ENCODE data around the gene ITPR2. TPM values are rescaled to one million over a fixed set of nuclear protein-coding genes. Genes with fewer than 3 reads are reported as not detected.
"Not testable (repeated sequence)": the region's sequence is repeated elsewhere in the genome, so short reads cannot be mapped to it uniquely, and the experiment has no call there.

ITPR2 gene
- total and polyA plus RNA-seq, 4 donors, result 1.5 to 84.8 (median 21.8) TPM

GRCh38 chr12:26648999-26649398 is 184.0 kb downstream of the ITPR2 start:
- H3K4me1 ChIP-seq (ENCODE audit: control insufficient read depth in 1 of 2, insufficient read depth in 2 of 2, low read length in 2 of 2), result no peaks in the 10 kb centered on the region
- no peak overlapping the region for H3K27ac ChIP-seq (ENCODE audit: low read depth in 1 of 2, low read length in 2 of 2)
- H3K27me3 ChIP-seq (ENCODE audit: control insufficient read depth in 1 of 2, insufficient read depth in 2 of 2, low read length in 1 of 2), result no peaks in the 10 kb centered on the region
- 5 to 18% methylated on average over 1 of the region's 1 CpG for WGBS, 2 donors
- DNase-seq (no peak), ATAC-seq (ENCODE audit: low FRiP score) (no peak)
- no peaks in the 10 kb centered on the region for H3K36me3 ChIP-seq (ENCODE audit: control insufficient read depth in 1 of 2, insufficient read depth in 2 of 2, low read length in 1 of 2)
- intact Hi-C loops (cut with DNase I), result no loop called here
- no peaks in the 10 kb centered on the region for H3K9me3 ChIP-seq (ENCODE audit: control insufficient read depth, low read length)
- H3K4me3 ChIP-seq (ENCODE audit: low read length in 2 of 2), result no peak overlapping the region

- Histone ChIP-seq H3K4me1 (ENCODE audit: control insufficient read depth in 1 of 2, insufficient read depth in 2 of 2, low read length in 2 of 2) (no peaks in the 10 kb centered on the region), H3K9me3 (ENCODE audit: control insufficient read depth, low read length) (no peaks in the 10 kb centered on the region), H3K27ac (ENCODE audit: low read depth in 1 of 2, low read length in 2 of 2) (no peak overlapping the region), H3K36me3 (ENCODE audit: control insufficient read depth in 1 of 2, insufficient read depth in 2 of 2, low read length in 1 of 2) (no peaks in the 10 kb centered on the region), H3K27me3 (ENCODE audit: control insufficient read depth in 1 of 2, insufficient read depth in 2 of 2, low read length in 1 of 2) (no peaks in the 10 kb centered on the region), H3K4me3 (ENCODE audit: low read length in 2 of 2) (no peak overlapping the region)
- WGBS, 2 donors, result 0% methylated on average over 1 of the region's 1 CpG
- ATAC-seq (ENCODE audit: low FRiP score) (no peak), DNase-seq (no peak)
- intact Hi-C loops (cut with DNase I), result no loop called here
These were observed 184.4 kb downstream of the ITPR2 start for GRCh38 chr12:26648584-26648983.

GRCh38 chr12:26648066-26648465 is 184.9 kb downstream of the ITPR2 start:
- no peaks in the 10 kb centered on the region for H3K4me1 ChIP-seq (ENCODE audit: control insufficient read depth in 1 of 2, insufficient read depth in 2 of 2, low read length in 2 of 2)
- WGBS, 2 donors, result 33 to 36% methylated on average over 3 of the region's 3 CpGs
- H3K27me3 ChIP-seq (ENCODE audit: control insufficient read depth in 1 of 2, insufficient read depth in 2 of 2, low read length in 1 of 2), result no peaks in the 10 kb centered on the region
- H3K4me3 ChIP-seq (ENCODE audit: low read length in 2 of 2), result no peak overlapping the region
- H3K36me3 ChIP-seq (ENCODE audit: control insufficient read depth in 1 of 2, insufficient read depth in 2 of 2, low read length in 1 of 2), result no peaks in the 10 kb centered on the region
- no peak overlapping the region for H3K27ac ChIP-seq (ENCODE audit: low read depth in 1 of 2, low read length in 2 of 2)
- no peaks in the 10 kb centered on the region for H3K9me3 ChIP-seq (ENCODE audit: control insufficient read depth, low read length)
- DNase-seq (no peak), ATAC-seq (ENCODE audit: low FRiP score) (no peak)
- intact Hi-C loops (cut with DNase I), result no loop called here

GRCh38 chr12:26647088-26647487 is 185.9 kb downstream of the ITPR2 start:
- no peaks in the 10 kb centered on the region for H3K36me3 ChIP-seq (ENCODE audit: control insufficient read depth in 1 of 2, insufficient read depth in 2 of 2, low read length in 1 of 2)
- DNase-seq (no peak), ATAC-seq (ENCODE audit: low FRiP score) (no peak)
- intact Hi-C loops (cut with DNase I), result no loop called here
- H3K27ac ChIP-seq (ENCODE audit: low read depth in 1 of 2, low read length in 2 of 2), result no peak overlapping the region
- no peaks in the 10 kb centered on the region for H3K9me3 ChIP-seq (ENCODE audit: control insufficient read depth, low read length)
- H3K4me3 ChIP-seq (ENCODE audit: low read length in 2 of 2), result no peak overlapping the region
- no peaks in the 10 kb centered on the region for H3K27me3 ChIP-seq (ENCODE audit: control insufficient read depth in 1 of 2, insufficient read depth in 2 of 2, low read length in 1 of 2)
- H3K4me1 ChIP-seq (ENCODE audit: control insufficient read depth in 1 of 2, insufficient read depth in 2 of 2, low read length in 2 of 2), result no peaks in the 10 kb centered on the region
- 96 to 100% methylated on average over 3 of the region's 3 CpGs for WGBS, 2 donors

- no peaks in the 10 kb centered on the region for H3K9me3 ChIP-seq (ENCODE audit: control insufficient read depth, low read length)
- DNase-seq (no peak), ATAC-seq (ENCODE audit: low FRiP score) (no peak)
- no peaks in the 10 kb centered on the region for H3K36me3 ChIP-seq (ENCODE audit: control insufficient read depth in 1 of 2, insufficient read depth in 2 of 2, low read length in 1 of 2)
- H3K27ac ChIP-seq (ENCODE audit: low read depth in 1 of 2, low read length in 2 of 2), result no peak overlapping the region
- H3K27me3 ChIP-seq (ENCODE audit: control insufficient read depth in 1 of 2, insufficient read depth in 2 of 2, low read length in 1 of 2), result no peaks in the 10 kb centered on the region
- no peak overlapping the region for H3K4me3 ChIP-seq (ENCODE audit: low read length in 2 of 2)
- no peaks in the 10 kb centered on the region for H3K4me1 ChIP-seq (ENCODE audit: control insufficient read depth in 1 of 2, insufficient read depth in 2 of 2, low read length in 2 of 2)
- intact Hi-C loops (cut with DNase I), result no loop called here
- 59 to 66% methylated on average over 2 of the region's 2 CpGs for WGBS, 2 donors
These were observed 186.4 kb downstream of the ITPR2 start for GRCh38 chr12:26646571-26646970.

- H3K4me1 ChIP-seq (ENCODE audit: control insufficient read depth in 1 of 2, insufficient read depth in 2 of 2, low read length in 2 of 2); intact Hi-C loops (cut with DNase I); H3K27me3 ChIP-seq (ENCODE audit: control insufficient read depth in 1 of 2, insufficient read depth in 2 of 2, low read length in 1 of 2); DNase-seq; H3K4me3 ChIP-seq (ENCODE audit: low read length in 2 of 2); H3K27ac ChIP-seq (ENCODE audit: low read depth in 1 of 2, low read length in 2 of 2); H3K36me3 ChIP-seq (ENCODE audit: control insufficient read depth in 1 of 2, insufficient read depth in 2 of 2, low read length in 1 of 2); ATAC-seq (ENCODE audit: low FRiP score); H3K9me3 ChIP-seq (ENCODE audit: control insufficient read depth, low read length): not testable (repeated sequence)
- WGBS, 2 donors, result 90 to 94% methylated on average over 3 of the region's 3 CpGs
These were observed 188.6 kb downstream of the ITPR2 start for GRCh38 chr12:26644376-26644775.

GRCh38 chr12:26643532-26644315 is 189.3 kb downstream of the ITPR2 start:
- Histone ChIP-seq H3K4me1 (ENCODE audit: control insufficient read depth in 1 of 2, insufficient read depth in 2 of 2, low read length in 2 of 2) (no peaks in the 10 kb centered on the region), H3K27ac (ENCODE audit: low read depth in 1 of 2, low read length in 2 of 2) (no peak overlapping the region), H3K4me3 (ENCODE audit: low read length in 2 of 2) (no peak overlapping the region), H3K36me3 (ENCODE audit: control insufficient read depth in 1 of 2, insufficient read depth in 2 of 2, low read length in 1 of 2) (no peaks in the 10 kb centered on the region), H3K27me3 (ENCODE audit: control insufficient read depth in 1 of 2, insufficient read depth in 2 of 2, low read length in 1 of 2) (no peaks in the 10 kb centered on the region), H3K9me3 (ENCODE audit: control insufficient read depth, low read length) (no peaks in the 10 kb centered on the region)
- no peak for ATAC-seq (ENCODE audit: low FRiP score)
- 84 to 88% methylated on average over 4 of the region's 4 CpGs for WGBS, 2 donors
- DNase-seq, result no peak
- intact Hi-C loops (cut with DNase I), result no loop called here

GRCh38 chr12:26642361-26642760 is 190.6 kb downstream of the ITPR2 start:
- Histone ChIP-seq H3K4me3 (ENCODE audit: low read length in 2 of 2) (no peak overlapping the region), H3K9me3 (ENCODE audit: control insufficient read depth, low read length) (no peaks in the 10 kb centered on the region), H3K4me1 (ENCODE audit: control insufficient read depth in 1 of 2, insufficient read depth in 2 of 2, low read length in 2 of 2) (no peaks in the 10 kb centered on the region), H3K27me3 (ENCODE audit: control insufficient read depth in 1 of 2, insufficient read depth in 2 of 2, low read length in 1 of 2) (no peaks in the 10 kb centered on the region), H3K36me3 (ENCODE audit: control insufficient read depth in 1 of 2, insufficient read depth in 2 of 2, low read length in 1 of 2) (no peaks in the 10 kb centered on the region), H3K27ac (ENCODE audit: low read depth in 1 of 2, low read length in 2 of 2) (no peak overlapping the region)
- no peak for DNase-seq
- intact Hi-C loops (cut with DNase I), result no loop called here
- ATAC-seq (ENCODE audit: low FRiP score), result no peak
- 67 to 72% methylated on average over 2 of the region's 2 CpGs for WGBS, 2 donors

- ATAC-seq (ENCODE audit: low FRiP score) (no peak), DNase-seq (no peak)
- Histone ChIP-seq H3K27ac (ENCODE audit: low read depth in 1 of 2, low read length in 2 of 2) (no peak overlapping the region), H3K9me3 (ENCODE audit: control insufficient read depth, low read length) (no peaks in the 10 kb centered on the region), H3K4me3 (ENCODE audit: low read length in 2 of 2) (no peak overlapping the region), H3K27me3 (ENCODE audit: control insufficient read depth in 1 of 2, insufficient read depth in 2 of 2, low read length in 1 of 2) (no peaks in the 10 kb centered on the region), H3K36me3 (ENCODE audit: control insufficient read depth in 1 of 2, insufficient read depth in 2 of 2, low read length in 1 of 2) (no peaks in the 10 kb centered on the region), H3K4me1 (ENCODE audit: control insufficient read depth in 1 of 2, insufficient read depth in 2 of 2, low read length in 2 of 2) (no peaks in the 10 kb centered on the region)
- intact Hi-C loops (cut with DNase I), result no loop called here
- 36 to 42% methylated on average over 2 of the region's 2 CpGs for WGBS, 2 donors
These were observed 196.2 kb downstream of the ITPR2 start for GRCh38 chr12:26636710-26637328.

All from aorta (tissue), 5 donors.